Endodermal cell (in vitro differentiated cells): ENCODE results near the gene PTRH1. TPM values are rescaled to one million over a fixed set of nuclear protein-coding genes. Genes with fewer than 3 reads are reported as not detected.

Experiments
- DNase-seq: peaks from one replicate; pipeline ENCODE4 v3.0.0-alpha.2; 2017
- H3K27ac ChIP-seq: 2 replicates; pipeline ENCODE4 v1.5.1; 2013; ENCODE audit warnings: mild to moderate bottlenecking, low read depth, low read length, moderate library complexity
- H3K27me3 ChIP-seq: 2 replicates; pipeline ENCODE4 v1.6.1; 2013; ENCODE audit warnings: mild to moderate bottlenecking, low read length, moderate library complexity; ENCODE audit not compliant: insufficient read depth, control insufficient read depth, poor library complexity, severe bottlenecking
- H3K36me3 ChIP-seq: 2 replicates; pipeline ENCODE4 v1.7.0; 2013; ENCODE audit warnings: mild to moderate bottlenecking, low read length, moderate library complexity; ENCODE audit not compliant: control insufficient read depth, insufficient read depth
- H3K4me1 ChIP-seq: one replicate; pipeline ENCODE4 v1.7.0; 2013; ENCODE audit warnings: low read length; ENCODE audit not compliant: control insufficient read depth, insufficient read depth
- H3K4me3 ChIP-seq: 2 replicates; pipeline ENCODE4 v1.5.1; 2013; ENCODE audit warnings: mild to moderate bottlenecking, low read length, moderate library complexity
- H3K9ac ChIP-seq: 2 replicates; pipeline ENCODE4 v1.6.1; 2013; ENCODE audit warnings: mild to moderate bottlenecking, low read length, moderate library complexity; ENCODE audit not compliant: poor library complexity, severe bottlenecking; ENCODE audit errors: extremely low read depth
- H3K9me3 ChIP-seq: 2 replicates; pipeline ENCODE4 v1.6.1; 2013; ENCODE audit warnings: mild to moderate bottlenecking, low read length, moderate library complexity; ENCODE audit not compliant: control insufficient read depth
- H3K27ac Mint-ChIP-seq: 2 replicates; pipeline ENCODE4 v1.8.0; 2020; ENCODE audit warnings: mixed read lengths
- H3K27me3 Mint-ChIP-seq: 2 replicates; pipeline ENCODE4 v1.8.0; 2021; ENCODE audit warnings: mild to moderate bottlenecking, mixed read lengths; ENCODE audit not compliant: insufficient read depth
- H3K36me3 Mint-ChIP-seq: 2 replicates; pipeline ENCODE4 v1.8.0; 2020; ENCODE audit warnings: low read depth, mixed read lengths
- H3K4me1 Mint-ChIP-seq: 2 replicates; pipeline ENCODE4 v1.8.0; 2020; ENCODE audit warnings: mixed read lengths
- H3K4me3 Mint-ChIP-seq: 2 replicates; pipeline ENCODE4 v1.8.0; 2020; ENCODE audit warnings: mild to moderate bottlenecking, moderate library complexity, mixed read lengths
- H3K9me3 Mint-ChIP-seq: 2 replicates; pipeline ENCODE4 v1.8.0; 2020; ENCODE audit warnings: mild to moderate bottlenecking, mixed read lengths
- CTCF ChIP-seq: fragments of 200-600 bp; sonication (generic); conservative IDR thresholded peaks from 2 replicates; pipeline ENCODE4 v1.5.0; 2021; ENCODE audit warnings: antibody characterized with exemption, mild to moderate bottlenecking
- WGBS, 2 experiments: methylation state at CpG; one replicate each; pipeline versions ENCODE4 v1.1.5 to v1.1.7; 2013; ENCODE audit warnings: missing lambda C conversion rate in 2 of 2, mixed read lengths in 1 of 2; ENCODE audit not compliant: insufficient coverage in 1 of 2, insufficient read length in 1 of 2; 5-methylcytosine and 5-hydroxymethylcytosine counted together
- total RNA-seq, 2 donors: library from RNA; stranded (reverse); fragmentation: NEBNext Ultra II Directional in 1 of 2; extraction: Animal tissue kit (Norgen Biotek cat#: 25700) in 1 of 2; gene quantifications; 2 replicates in 1 of 2; 3 replicates in 1 of 2; pipeline ENCODE4 v1.2.1, GENCODE V29; 2021

PTRH1 gene
- total RNA-seq, 2 donors from 2014 or later = 15.2 to 18.7 TPM

GRCh38 chr9:127684576-127684975 lies 30.9 kb downstream of the PTRH1 start:
- Histone ChIP-seq H3K27me3 (no peaks in the 10 kb centered on the region), H3K9me3 (no peaks in the 10 kb centered on the region), H3K9ac (no peak overlapping the region), H3K36me3 (no peaks in the 10 kb centered on the region), H3K4me3 (no peak overlapping the region), H3K27ac (no peak overlapping the region), H3K4me1 (no peaks in the 10 kb centered on the region)
- 92% methylated on average over 4 of the region's 4 CpGs; no CpG with 5 or more reads in 1 of the 2 experiments for WGBS, 2 experiments
- Mint-ChIP-seq H3K27ac (peak overlapping the region; percentile 37), H3K27me3 (no peaks in the 10 kb centered on the region), H3K4me1 (no peaks in the 10 kb centered on the region), H3K4me3 (no peak overlapping the region), H3K36me3 (peaks cover 39% of the 10 kb centered on the region), H3K9me3 (no peaks in the 10 kb centered on the region)
- no peak for TF ChIP-seq CTCF
- DNase-seq = no peak

DNA sequence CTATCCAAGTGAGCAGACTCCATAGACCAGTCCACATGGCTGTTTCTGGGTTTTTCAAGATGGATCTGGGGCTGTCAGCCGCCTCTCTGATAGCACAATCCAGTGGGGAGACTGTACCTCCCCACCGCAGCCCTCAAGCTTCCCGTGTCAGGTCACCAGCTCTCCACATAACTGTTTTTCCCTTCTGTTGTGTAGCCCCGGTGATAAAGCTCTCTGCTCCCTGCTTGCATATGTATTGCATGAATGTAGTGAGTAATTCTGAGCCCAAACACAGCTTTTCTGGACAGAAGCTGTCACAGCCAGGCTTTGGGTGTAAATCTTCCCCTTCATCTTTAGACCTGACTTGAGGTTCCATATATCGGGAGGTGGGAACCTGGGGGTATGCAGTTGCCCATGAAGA lies 31.7 kb downstream of the PTRH1 start:
- no peaks in the 10 kb centered on the region for H3K9me3 Mint-ChIP-seq
- no peak for DNase-seq
- no peaks in the 10 kb centered on the region for H3K4me1 ChIP-seq
- H3K4me3 ChIP-seq = no peak overlapping the region
- H3K27me3 ChIP-seq = no peaks in the 10 kb centered on the region
- no peak overlapping the region for H3K27ac ChIP-seq
- H3K4me1 Mint-ChIP-seq = no peaks in the 10 kb centered on the region
- no peak overlapping the region for H3K4me3 Mint-ChIP-seq
- no peak for TF ChIP-seq CTCF
- H3K9ac ChIP-seq = no peak overlapping the region
- H3K36me3 Mint-ChIP-seq = peaks cover 37% of the 10 kb centered on the region
- H3K9me3 ChIP-seq = no peaks in the 10 kb centered on the region
- H3K27ac Mint-ChIP-seq = no peak overlapping the region
- 90 to 94% methylated on average over 2 to 5 of the region's 5 CpGs for WGBS, 2 experiments
- no peaks in the 10 kb centered on the region for H3K27me3 Mint-ChIP-seq
- no peaks in the 10 kb centered on the region for H3K36me3 ChIP-seq

- Histone ChIP-seq H3K4me1 (no peaks in the 10 kb centered on the region), H3K9ac (no peak overlapping the region), H3K27ac (no peak overlapping the region), H3K4me3 (no peak overlapping the region), H3K27me3 (no peaks in the 10 kb centered on the region), H3K9me3 (no peaks in the 10 kb centered on the region), H3K36me3 (no peaks in the 10 kb centered on the region)
- WGBS, 2 experiments = 86 to 92% methylated on average over 16 to 23 of the region's 23 CpGs
- Mint-ChIP-seq H3K4me3 (no peak overlapping the region), H3K36me3 (peaks cover 31% of the 10 kb centered on the region), H3K27me3 (no peaks in the 10 kb centered on the region), H3K27ac (no peak overlapping the region), H3K9me3 (no peaks in the 10 kb centered on the region), H3K4me1 (no peaks in the 10 kb centered on the region)
- no peak for DNase-seq
- no peak for TF ChIP-seq CTCF
Measured at GRCh38 chr9:127682351-127683136, 32.9 kb downstream of the PTRH1 start.
